CD4-positive, alpha-beta T cell (primary cell): ENCODE measurements around the gene XRCC5. TPM values are rescaled to one million over a fixed set of nuclear protein-coding genes. Genes with fewer than 3 reads are reported as not detected.
A peak's percentile ranks its signal among the peaks of the same experiment; 100 is the strongest.

Experiments
- ATAC-seq: fragments of 200-7000 bp; cut with Tn5 transposase; one replicate; pipeline ENCODE4 v1.10.0; 2022; ENCODE audit warnings: mild to moderate bottlenecking; ENCODE audit not compliant: poor library complexity
- CTCF ChIA-PET: fragments of 350-600 bp; sonication (Branson Sonifier 250); formaldehyde crosslinking; loops from one replicate; lab custom pipeline; 2021; ENCODE audit warnings: antibody characterized with exemption, inconsistent platforms; lab: Charles Lee
- POLR2A ChIA-PET: fragments of 350-600 bp; sonication (Branson Sonifier 250); formaldehyde crosslinking; loops from one replicate; lab custom pipeline; 2021; ENCODE audit warnings: antibody characterized with exemption, inconsistent platforms; lab: Charles Lee
- DNase-seq, 14 experiments: peaks; one replicate each; pipeline ENCODE4 v3.0.0-alpha.2; 2013 to 2020; ENCODE audit warnings: mixed read lengths in 2 of 14
- H3K27ac ChIP-seq, 2 donors: one replicate each; pipeline versions ENCODE4 v1.5.1 to v1.7.0; 2013; ENCODE audit warnings: low read length in 2 of 2, low read depth in 1 of 2, mild to moderate bottlenecking in 1 of 2
- H3K27me3 ChIP-seq, 2 experiments: 1 replicate in 1 of 2; 2 replicates in 1 of 2; pipeline versions ENCODE4 v1.6.1 to v1.7.0; 2013; ENCODE audit warnings: low read length in 2 of 2, control low read depth in 1 of 2, mild to moderate bottlenecking in 1 of 2, moderate library complexity in 1 of 2; ENCODE audit not compliant: insufficient read depth in 2 of 2, control insufficient read depth in 1 of 2
- H3K36me3 ChIP-seq: one replicate; pipeline ENCODE4 v1.6.1; 2013; ENCODE audit warnings: low read length, control low read depth; ENCODE audit not compliant: insufficient read depth
- H3K4me1 ChIP-seq: one replicate; pipeline ENCODE4 v1.6.1; 2013; ENCODE audit warnings: low read length, control low read depth; ENCODE audit not compliant: insufficient read depth
- H3K4me3 ChIP-seq: one replicate; pipeline ENCODE4 v1.5.1; 2013; ENCODE audit warnings: mild to moderate bottlenecking, low read length, moderate library complexity
- H3K9me3 ChIP-seq, 2 experiments: 1 replicate in 1 of 2; 2 replicates in 1 of 2; pipeline versions ENCODE4 v1.6.1 to v1.7.0; 2013; ENCODE audit warnings: low read length in 2 of 2, mild to moderate bottlenecking in 2 of 2, control low read depth in 1 of 2, moderate library complexity in 1 of 2; ENCODE audit not compliant: control insufficient read depth in 1 of 2, insufficient read depth in 1 of 2
- H3K27ac Mint-ChIP-seq: one replicate; pipeline ENCODE4 v1.8.0; 2020; ENCODE audit warnings: mixed read lengths
- H3K27me3 Mint-ChIP-seq: one replicate; pipeline ENCODE4 v1.8.0; 2021; ENCODE audit warnings: mixed read lengths
- H3K36me3 Mint-ChIP-seq: one replicate; pipeline ENCODE4 v1.8.0; 2021; ENCODE audit warnings: low read depth, mixed read lengths
- H3K4me1 Mint-ChIP-seq: one replicate; pipeline ENCODE4 v1.8.0; 2021; ENCODE audit warnings: low read depth, mixed read lengths
- H3K4me3 Mint-ChIP-seq: one replicate; pipeline ENCODE4 v1.8.0; 2020; ENCODE audit warnings: mild to moderate bottlenecking, mixed read lengths
- H3K9me3 Mint-ChIP-seq: one replicate; pipeline ENCODE4 v1.8.0; 2020; ENCODE audit warnings: mixed read lengths
- CTCF ChIP-seq: fragments of 200-600 bp; IDR thresholded peaks from one replicate; pipeline ENCODE4 v1.8.0; 2022; ENCODE audit warnings: antibody characterized with exemption, mild to moderate bottlenecking
- intact Hi-C, 2 experiments: fragments of 100-400 bp; cut with DNase I in 1 of 2; cut with micrococcal nuclease in 1 of 2; formaldehyde crosslinking; loops; one replicate each; pipeline versions ENCODE4 v1.15.1 to v1.9.0; 2023 to 2025; cut with DNase I, micrococcal nuclease
- total RNA-seq, 174 experiments: library from RNA in 2 of 174; stranded (reverse) in 2 of 174; gene quantifications; one replicate each; pipeline ENCODE4 v1.2.3 and lab custom pipeline; 2021 to 2026

Gene XRCC5
- total RNA-seq, 2 experiments from 2014 or later: 126 to 129 TPM

- H3K4me3 Mint-ChIP-seq: peak overlapping the region; percentile 90
- intact Hi-C loops: loop anchor here (1.0 to 10.0 kb wide), 4 partner anchors 60 to 383 kb away; partner anchors contain the start of genes RPL37A (in 1 of the 2) and SMARCAL1 (in 1 of the 2)
- peaks cover 95% of the 10 kb centered on the region for H3K4me1 Mint-ChIP-seq
- no peaks in the 10 kb centered on the region for H3K27me3 ChIP-seq
- no peak for DNase-seq
- no peak overlapping the region for H3K4me3 ChIP-seq
- CTCF ChIA-PET: interaction anchor here (0.6 to 1.9 kb wide), 10 partner anchors 9 to 298 kb away, joined by 3 to 12 read pairs (median 4); partner anchors contain the start of genes PECR, SMARCAL1 and TMEM169
- no peaks in the 10 kb centered on the region for H3K9me3 Mint-ChIP-seq
- no peaks in the 10 kb centered on the region for H3K9me3 ChIP-seq
- H3K36me3 ChIP-seq: peaks cover 79% of the 10 kb centered on the region
- peak overlapping the region; percentile 90 for H3K27ac Mint-ChIP-seq
- peaks cover 95% of the 10 kb centered on the region for H3K36me3 Mint-ChIP-seq
- no peaks in the 10 kb centered on the region for H3K27me3 Mint-ChIP-seq
- peak; percentile 9 for ATAC-seq
- peak overlapping the region; percentile 15 to 39 for H3K27ac ChIP-seq
- POLR2A ChIA-PET: interaction anchor here (0.8 to 2.2 kb wide), 4 partner anchors 9 to 56 kb away, joined by 3 to 10 read pairs (median 5); partner anchors contain the start of genes PECR and TMEM169
- TF ChIP-seq CTCF: no peak
- H3K4me1 ChIP-seq: peaks cover 43% of the 10 kb centered on the region
These were observed 5.2 kb downstream of the XRCC5 start for GRCh38 chr2:216114382-216114713.

GRCh38 chr2:216114714-216115531 lies 5.8 kb downstream of the XRCC5 start:
- Mint-ChIP-seq H3K4me3 (peak overlapping the region; percentile 90), H3K36me3 (peaks cover 95% of the 10 kb centered on the region), H3K4me1 (peaks cover 95% of the 10 kb centered on the region), H3K27me3 (no peaks in the 10 kb centered on the region), H3K27ac (peak overlapping the region; percentile 90), H3K9me3 (no peaks in the 10 kb centered on the region)
- peak; percentile 94 to 99 (median 97) for DNase-seq
- peak; percentile 93 for ATAC-seq
- Histone ChIP-seq H3K4me1 (peaks cover 42% of the 10 kb centered on the region), H3K36me3 (peaks cover 85% of the 10 kb centered on the region), H3K9me3 (no peaks in the 10 kb centered on the region), H3K27me3 (no peaks in the 10 kb centered on the region), H3K4me3 (peak overlapping the region; percentile 65), H3K27ac (peak overlapping the region; percentile 69 to 78)
- ChIA-PET POLR2A (interaction anchor here (0.8 to 2.2 kb wide), 4 partner anchors 8 to 57 kb away, joined by 3 to 10 read pairs (median 5); partner anchors contain the start of genes PECR and TMEM169), CTCF (interaction anchor here (0.6 to 1.9 kb wide), 10 partner anchors 9 to 297 kb away, joined by 3 to 12 read pairs (median 4); partner anchors contain the start of genes PECR, SMARCAL1 and TMEM169)
- intact Hi-C loops: loop anchor here (1.0 to 10.0 kb wide), 4 partner anchors 60 to 382 kb away; partner anchors contain the start of genes RPL37A (in 1 of the 2) and SMARCAL1 (in 1 of the 2)
- TF ChIP-seq CTCF: peak; percentile 92

- ChIA-PET POLR2A (no interaction called here), CTCF (no interaction called here)
- Histone ChIP-seq H3K27ac (no peak overlapping the region), H3K4me1 (peaks cover 30% of the 10 kb centered on the region), H3K9me3 (no peaks in the 10 kb centered on the region), H3K4me3 (no peak overlapping the region), H3K36me3 (peaks cover 88% of the 10 kb centered on the region), H3K27me3 (no peaks in the 10 kb centered on the region)
- intact Hi-C loops: loop anchor here in 1 of 2 experiments (10.0 kb wide), 1 partner anchor 62 kb away; no protein-coding TSS in a partner anchor
- H3K9me3 Mint-ChIP-seq: no peaks in the 10 kb centered on the region
- peaks cover 95% of the 10 kb centered on the region for H3K4me1 Mint-ChIP-seq
- H3K27me3 Mint-ChIP-seq: no peaks in the 10 kb centered on the region
- TF ChIP-seq CTCF: no peak
- peak overlapping the region; percentile 46 for H3K27ac Mint-ChIP-seq
- peak overlapping the region; percentile 69 for H3K4me3 Mint-ChIP-seq
- no peak for ATAC-seq
- no peak for DNase-seq
- H3K36me3 Mint-ChIP-seq: peaks cover 94% of the 10 kb centered on the region
These were observed 7.3 kb downstream of the XRCC5 start for GRCh38 chr2:216116418-216116817.
